Activated CD4-positive, alpha-beta T cell treated with anti-CD3 and anti-CD28 coated beads, Interleukin-2, amount 50 U/mL, for 16 hours (primary cell): ENCODE results near the gene TMEM254.
"Not testable (repeated sequence)": the region's sequence is repeated elsewhere in the genome, so short reads cannot be mapped to it uniquely, and the experiment has no call there.

ENCODE experiments used
- DNase-seq: peaks from one replicate; pipeline ENCODE4 v3.0.0-alpha.2; 2020

The TMEM254 gene

GRCh38 chr10:80133687-80134086, 55.2 kb downstream of the TMEM254 start:
- not testable (repeated sequence) for DNase-seq

- no peak for DNase-seq
These were observed 57.7 kb downstream of the TMEM254 start for GRCh38 chr10:80136134-80136571.

- DNase-seq = no peak
These were observed 58.8 kb downstream of the TMEM254 start for GRCh38 chr10:80137031-80137862.

DNA sequence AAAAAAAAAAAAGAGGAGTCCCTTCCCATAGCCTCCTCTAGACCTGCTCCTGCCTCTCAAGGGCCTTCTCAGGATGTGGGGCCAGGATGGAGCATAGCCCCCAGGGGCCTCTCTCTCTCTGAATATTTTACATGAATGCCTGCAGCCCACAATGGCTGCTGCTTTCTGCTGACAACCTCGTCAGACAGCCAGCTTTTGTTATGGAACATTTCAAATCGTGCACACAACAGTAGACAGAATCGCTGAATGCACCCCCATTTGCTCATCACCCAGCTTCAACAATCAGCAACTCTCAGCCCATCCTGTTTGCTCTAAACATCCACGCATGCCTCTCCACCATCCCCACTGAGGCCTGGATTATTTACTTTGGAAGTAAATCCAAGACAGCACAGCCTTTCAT, 59.5 kb downstream of the TMEM254 start:
- no peak for DNase-seq

DNA sequence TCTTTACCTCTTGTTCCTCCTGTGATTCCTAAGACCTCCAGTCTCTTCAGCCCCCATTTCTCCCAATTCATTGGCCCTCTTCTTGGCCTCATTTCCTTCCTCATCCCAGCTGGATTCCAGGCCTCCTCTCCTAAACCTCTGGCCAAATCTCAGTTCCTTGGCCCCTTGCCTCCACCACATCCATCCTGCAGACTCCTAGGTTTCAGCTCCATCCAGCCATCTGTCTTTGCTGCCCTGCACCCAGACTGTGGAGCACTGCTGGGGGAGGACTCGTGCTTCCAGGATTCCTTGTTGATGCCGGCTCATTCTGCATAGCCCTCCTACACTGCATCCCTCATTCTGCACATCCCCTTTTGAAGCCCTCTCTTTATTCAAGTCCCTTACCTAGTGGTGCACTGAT, 60.8 kb downstream of the TMEM254 start:
- no peak for DNase-seq

DNA sequence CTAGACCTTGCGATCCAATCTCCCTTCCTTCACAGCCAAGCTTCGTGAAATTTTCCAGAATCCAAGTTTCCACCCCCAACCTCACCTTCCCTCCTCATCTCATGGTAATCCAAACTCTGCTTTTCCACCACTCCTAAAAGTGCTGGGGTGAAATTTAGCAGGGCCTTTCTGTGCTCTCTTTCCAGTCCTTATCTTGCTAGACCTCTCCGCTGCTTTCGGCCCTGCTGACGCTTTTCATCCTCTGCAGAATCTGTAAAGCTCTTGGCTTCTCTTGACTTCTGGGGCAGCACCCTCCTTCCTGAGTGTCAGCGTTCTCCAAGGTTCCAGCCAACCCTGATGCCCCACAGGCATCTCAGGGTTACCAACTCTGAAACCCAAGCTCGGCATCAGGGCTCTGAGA, 61.8 kb downstream of the TMEM254 start:
- no peak for DNase-seq

GRCh38 chr10:80141696-80142460, 63.4 kb downstream of the TMEM254 start:
- no peak for DNase-seq
